A549 (cell line): ENCODE data around the gene ACACA.

Experiments
- CTCF ChIP-seq: fragments of >200 bp; sonication (Bioruptor Twin); formaldehyde crosslinking; IDR thresholded peaks from 3 replicates; pipeline ENCODE4 v1.5.1; 2016
- HES2 ChIP-seq: fragments of >200 bp; sonication (Bioruptor Twin); formaldehyde crosslinking; IDR thresholded peaks from 2 replicates; pipeline ENCODE4 v1.6.1; 2016
- MAX ChIP-seq: IDR thresholded peaks from 2 replicates; pipeline ENCODE4 v1.6.1; 2012
- MAZ ChIP-seq: fragments of 150-350 bp; IDR thresholded peaks from 2 replicates; pipeline ENCODE4 v1.6.1; 2014; ENCODE audit warnings: antibody characterized with exemption, low read depth, low read length, borderline replicate concordance
- MYC ChIP-seq: IDR thresholded peaks from 2 replicates; pipeline ENCODE4 v1.6.1; 2012; ENCODE audit warnings: mild to moderate bottlenecking, inconsistent platforms, low read length, improper control_type of control experiment, borderline replicate concordance
- NFE2L2 ChIP-seq: fragments of 150-350 bp; conservative IDR thresholded peaks from 2 replicates; pipeline ENCODE4 v1.6.1; 2014; ENCODE audit warnings: low read length
- POLR2A ChIP-seq: IDR thresholded peaks from 2 replicates; pipeline ENCODE4 v1.6.1; 2012; ENCODE audit warnings: mild to moderate bottlenecking, low read length
- RAD21 ChIP-seq, 2 experiments: fragments of >200 bp in 1 of 2; sonication (Bioruptor Twin) in 1 of 2; formaldehyde crosslinking in 1 of 2; IDR thresholded peaks in 1 of 2; conservative IDR thresholded peaks in 1 of 2; 2 replicates in 1 of 2; 3 replicates in 1 of 2; pipeline ENCODE4 v1.6.1; 2012 to 2018; ENCODE audit warnings: inconsistent platforms in 1 of 2
- RNF2 ChIP-seq: fragments of 200-600 bp; sonication (generic); IDR thresholded peaks from 2 replicates; pipeline ENCODE4 v1.6.1; 2016; ENCODE audit warnings: low read depth, mild to moderate bottlenecking, antibody characterized with exemption, moderate library complexity, borderline replicate concordance
- ZNF302 ChIP-seq: fragments of 250-450 bp; sonication (Bioruptor Pico); IDR thresholded peaks from 2 replicates; pipeline ENCODE4 v1.9.0; 2021; ENCODE audit warnings: inconsistent platforms, mild to moderate bottlenecking, moderate library complexity

GRCh38 chr17:37086334-37086733 lies 320.3 kb downstream of the ACACA start:
- no peak for TF ChIP-seq CTCF
- TF ChIP-seq MAZ = no peak
- no peak for TF ChIP-seq NFE2L2
- no peak for TF ChIP-seq POLR2A
- no peak for TF ChIP-seq MAX
- no peak for TF ChIP-seq RAD21 (conservative IDR thresholded peaks at IDR 0.05 in 1 of 2, IDR thresholded peaks at IDR 0.05 in 1 of 2)
- no peak for TF ChIP-seq MYC
- TF ChIP-seq RNF2 = no peak
- no peak for TF ChIP-seq HES2
- TF ChIP-seq ZNF302 (CRISPR knock-in tag) = no peak
